ENCODE results near the gene SLX9.

The SLX9 gene

GRCh38 chr21:44949161-44949778 is 9.4 kb downstream of the SLX9 start:
- DNase-seq: no peak

- DNase-seq: no peak
Observed at GRCh38 chr21:44949779-44950198, 10.0 kb downstream of the SLX9 start.

GRCh38 chr21:44950351-44950750 is 10.5 kb downstream of the SLX9 start:
- no peak for DNase-seq

- DNase-seq: no peak
Observed at GRCh38 chr21:44951186-44951915, 11.5 kb downstream of the SLX9 start.

- no peak for DNase-seq
Observed at GRCh38 chr21:44952116-44952928, 12.5 kb downstream of the SLX9 start.

GRCh38 chr21:44952929-44953627 is 13.2 kb downstream of the SLX9 start:
- DNase-seq: no peak

- DNase-seq: no peak
Observed at GRCh38 chr21:44953628-44954021, 13.8 kb downstream of the SLX9 start.

GRCh38 chr21:44954281-44954771 is 14.5 kb downstream of the SLX9 start:
- DNase-seq: no peak

- no peak for DNase-seq
Observed at GRCh38 chr21:44955141-44955797, 15.4 kb downstream of the SLX9 start.

- no peak for DNase-seq
Observed at GRCh38 chr21:44955798-44956175, 16.0 kb downstream of the SLX9 start.

- no peak for DNase-seq
Observed at GRCh38 chr21:44956356-44957046, 16.7 kb downstream of the SLX9 start.

- no peak for DNase-seq
Observed at GRCh38 chr21:44957047-44957831, 17.4 kb downstream of the SLX9 start.

- no peak for DNase-seq
Observed at GRCh38 chr21:44957901-44958451, 18.1 kb downstream of the SLX9 start.

- no peak for DNase-seq
Observed at GRCh38 chr21:44958471-44959191, 18.8 kb downstream of the SLX9 start.

- DNase-seq: no peak
Observed at GRCh38 chr21:44959376-44960091, 19.7 kb downstream of the SLX9 start.

- no peak for DNase-seq
Observed at GRCh38 chr21:44960141-44961092, 20.6 kb downstream of the SLX9 start.

GRCh38 chr21:44962403-44962966 is 22.7 kb downstream of the SLX9 start:
- DNase-seq: no peak

GRCh38 chr21:44964381-44964780 is 24.6 kb downstream of the SLX9 start:
- DNase-seq: no peak

Measured in SIG-M5 (cell line).